Osteoblast (primary cell): ENCODE measurements around the gene OR8J3. TPM values are rescaled to one million over a fixed set of nuclear protein-coding genes. Genes with fewer than 3 reads are reported as not detected.

Source experiments
- DNase-seq: peaks from one replicate; pipeline ENCODE4 v3.0.0; 2011; ENCODE audit warnings: low spot score, mixed read lengths; ENCODE audit not compliant: insufficient read length; ENCODE audit errors: missing footprints
- H2AFZ ChIP-seq: 2 replicates; pipeline ENCODE4 v1.6.0; 2011; ENCODE audit warnings: mild to moderate bottlenecking, low read length
- H3K27ac ChIP-seq: 2 replicates; pipeline ENCODE4 v1.5.1; 2011; ENCODE audit warnings: mild to moderate bottlenecking, low read depth, low read length, moderate library complexity
- H3K27me3 ChIP-seq: 2 replicates; pipeline ENCODE4 v1.6.0; 2012; ENCODE audit warnings: mild to moderate bottlenecking, control low read depth, inconsistent platforms, low read length, moderate library complexity; ENCODE audit not compliant: insufficient read depth
- H3K36me3 ChIP-seq: 2 replicates; pipeline ENCODE4 v1.5.1; 2011; ENCODE audit warnings: mild to moderate bottlenecking, low read length, control low read depth, moderate library complexity; ENCODE audit not compliant: insufficient read depth
- H3K4me1 ChIP-seq: 2 replicates; pipeline ENCODE4 v1.5.1; 2011; ENCODE audit warnings: mild to moderate bottlenecking, low read length, control low read depth, moderate library complexity; ENCODE audit not compliant: insufficient read depth
- H3K4me2 ChIP-seq: 2 replicates; pipeline ENCODE4 v1.6.0; 2011; ENCODE audit warnings: mild to moderate bottlenecking, low read length; ENCODE audit not compliant: insufficient read depth
- H3K4me3 ChIP-seq: fragments of 200-600 bp; sonication (generic); 3 replicates; pipeline ENCODE4 v1.5.1; 2012; ENCODE audit warnings: mild to moderate bottlenecking, low read length, inconsistent platforms; ENCODE audit not compliant: insufficient read depth
- H3K79me2 ChIP-seq: 2 replicates; pipeline ENCODE4 v1.6.0; 2012; ENCODE audit warnings: mild to moderate bottlenecking, low read length, control low read depth, inconsistent platforms; ENCODE audit not compliant: insufficient read depth
- H3K9me3 ChIP-seq: 2 replicates; pipeline ENCODE4 v1.5.1; 2011; ENCODE audit warnings: low read depth, low read length, control low read depth
- H4K20me1 ChIP-seq: 2 replicates; pipeline ENCODE4 v1.6.0; 2012; ENCODE audit warnings: mild to moderate bottlenecking, low read length, control low read depth; ENCODE audit not compliant: insufficient read depth
- small RNA-seq: library from RNA; depleted of rRNA; stranded (forward); fragments of <200 nt; gene quantifications from one replicate; pipeline ENCODE3, GENCODE V24; 2012
- total RNA-seq: library from RNA; depleted of rRNA; stranded (reverse); fragments of >200 nt; gene quantifications from 2 replicates; pipeline ENCODE4 v1.2.3, GENCODE V29; 2012
- TF ChIP-seq, protein P1 (sequence below): IDR thresholded peaks from 2 replicates; pipeline ENCODE4 v1.5.1; 2011; ENCODE audit warnings: mild to moderate bottlenecking, low read depth, low read length, moderate library complexity; ENCODE audit errors: extremely low read depth

Gene OR8J3
- total RNA-seq, 1 donor: not detected

DNA sequence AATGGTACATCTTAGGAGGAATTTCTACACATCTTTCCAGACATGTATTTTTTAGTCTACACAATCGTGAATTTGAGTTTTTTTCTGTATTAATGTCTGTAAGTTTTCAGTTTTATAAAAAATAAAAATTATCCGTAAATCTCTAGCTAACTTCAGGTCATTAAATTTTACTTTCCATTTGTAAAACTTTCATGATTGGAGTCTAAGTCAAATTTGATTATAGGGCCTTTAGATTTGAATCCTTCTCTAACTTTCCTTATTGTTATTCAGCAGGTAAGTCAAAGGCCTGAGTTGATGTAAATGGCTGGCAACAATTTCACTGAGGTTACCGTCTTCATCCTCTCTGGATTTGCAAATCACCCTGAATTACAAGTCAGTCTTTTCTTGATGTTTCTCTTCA is 47.0 kb downstream of the OR8J3 start, which contains the start of gene OR8I2:
OR8I2 (plus strand) TSS at position 301 of the 400 bp plus-strand sequence; CDS start at position 301, 0 bp downstream.
- no peaks in the 10 kb centered on the region for H3K36me3 ChIP-seq
- H4K20me1 ChIP-seq: no peaks in the 10 kb centered on the region
- H2AFZ ChIP-seq: no peak within 1 kb of the TSS
- H3K4me1 ChIP-seq: no peaks in the 10 kb centered on the region
- H3K4me2 ChIP-seq: no peak within 1 kb of the TSS
- H3K9me3 ChIP-seq: peaks cover 2% of the 10 kb centered on the region
- H3K27ac ChIP-seq: no peak within 1 kb of the TSS
- TF ChIP-seq, protein P1, sequence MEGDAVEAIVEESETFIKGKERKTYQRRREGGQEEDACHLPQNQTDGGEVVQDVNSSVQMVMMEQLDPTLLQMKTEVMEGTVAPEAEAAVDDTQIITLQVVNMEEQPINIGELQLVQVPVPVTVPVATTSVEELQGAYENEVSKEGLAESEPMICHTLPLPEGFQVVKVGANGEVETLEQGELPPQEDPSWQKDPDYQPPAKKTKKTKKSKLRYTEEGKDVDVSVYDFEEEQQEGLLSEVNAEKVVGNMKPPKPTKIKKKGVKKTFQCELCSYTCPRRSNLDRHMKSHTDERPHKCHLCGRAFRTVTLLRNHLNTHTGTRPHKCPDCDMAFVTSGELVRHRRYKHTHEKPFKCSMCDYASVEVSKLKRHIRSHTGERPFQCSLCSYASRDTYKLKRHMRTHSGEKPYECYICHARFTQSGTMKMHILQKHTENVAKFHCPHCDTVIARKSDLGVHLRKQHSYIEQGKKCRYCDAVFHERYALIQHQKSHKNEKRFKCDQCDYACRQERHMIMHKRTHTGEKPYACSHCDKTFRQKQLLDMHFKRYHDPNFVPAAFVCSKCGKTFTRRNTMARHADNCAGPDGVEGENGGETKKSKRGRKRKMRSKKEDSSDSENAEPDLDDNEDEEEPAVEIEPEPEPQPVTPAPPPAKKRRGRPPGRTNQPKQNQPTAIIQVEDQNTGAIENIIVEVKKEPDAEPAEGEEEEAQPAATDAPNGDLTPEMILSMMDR: no peak
- H3K27me3 ChIP-seq: no peaks in the 10 kb centered on the region
- H3K79me2 ChIP-seq: no peaks in the 10 kb centered on the region
- H3K4me3 ChIP-seq: no peak within 1 kb of the TSS
- DNase-seq: no peak

DNA sequence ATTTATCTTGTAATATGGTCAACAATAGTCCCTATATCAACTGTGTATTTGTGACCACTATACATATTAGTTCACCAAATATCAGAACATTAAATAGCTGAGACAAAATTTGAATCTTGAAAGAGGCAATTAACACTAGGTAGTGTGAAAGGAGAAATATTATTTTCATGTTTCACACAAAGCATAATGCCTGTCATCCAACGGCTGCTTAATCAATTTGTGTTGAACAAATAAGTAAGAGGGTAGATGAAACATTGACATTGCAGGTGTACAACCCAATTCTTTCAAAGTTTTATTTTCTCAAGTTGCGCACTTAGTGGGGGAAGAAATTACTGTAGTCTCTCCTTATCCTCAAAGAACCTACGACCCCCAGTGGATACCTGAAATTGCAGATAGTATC is 50.3 kb downstream of the OR8J3 start:
- TF ChIP-seq, protein P1: no peak
- Histone ChIP-seq H3K79me2 (no peaks in the 10 kb centered on the region), H3K4me2 (no peak overlapping the region), H3K4me3 (no peak overlapping the region), H3K27me3 (no peaks in the 10 kb centered on the region), H3K9me3 (peaks cover 2% of the 10 kb centered on the region), H3K4me1 (no peaks in the 10 kb centered on the region), H4K20me1 (no peaks in the 10 kb centered on the region), H2AFZ (no peak overlapping the region), H3K27ac (no peak overlapping the region), H3K36me3 (no peaks in the 10 kb centered on the region)
- DNase-seq: peak; percentile 21

Small RNA genes lying within 50 kb of the gene (small RNA-seq; reads per million reads assigned to genes)
- gene OR8I4P: not detected

Other genes with a start within 250 kb of the OR8J3 start
- gene OR5W2, start 225.6 kb downstream of the OR8J3 start, total RNA-seq: not detected in 2 replicates
- gene OR5I1, start 203.8 kb downstream of the OR8J3 start, total RNA-seq: not detected in 2 replicates
- gene OR10AG1, start 170.3 kb downstream of the OR8J3 start, total RNA-seq: not detected in 2 replicates
- not detected in 2 replicates for gene OR5F1, start 145.6 kb downstream of the OR8J3 start, total RNA-seq
- gene OR5AS1, start 112.5 kb downstream of the OR8J3 start, total RNA-seq: not detected in 2 replicates
- gene OR8I2, start 46.9 kb downstream of the OR8J3 start, total RNA-seq: not detected in 2 replicates
- gene OR8H2, start 36.5 kb downstream of the OR8J3 start, total RNA-seq: not detected in 2 replicates
- gene OR8H3, start 17.8 kb downstream of the OR8J3 start, total RNA-seq: not detected in 2 replicates
- not detected in 2 replicates for gene OR8K5, start 20.1 kb upstream of the OR8J3 start, total RNA-seq
- gene OR5J2, start 36.4 kb upstream of the OR8J3 start, total RNA-seq: not detected in 2 replicates
- not detected in 2 replicates for gene OR5T2, start 94.1 kb upstream of the OR8J3 start, total RNA-seq
- not detected in 2 replicates for gene OR5T3, start 112.1 kb upstream of the OR8J3 start, total RNA-seq
- gene OR5T1, start 134.0 kb upstream of the OR8J3 start, total RNA-seq: not detected in 2 replicates
- gene OR8H1, start 152.1 kb upstream of the OR8J3 start, total RNA-seq: not detected in 2 replicates
- gene OR8K3, start 174.9 kb upstream of the OR8J3 start, total RNA-seq: not detected in 2 replicates
- not detected in 2 replicates for gene OR8K1, start 205.8 kb upstream of the OR8J3 start, total RNA-seq
- not detected in 2 replicates for gene OR8J1, start 214.1 kb upstream of the OR8J3 start, total RNA-seq
- not detected in 2 replicates for gene OR8U1, start 235.4 kb upstream of the OR8J3 start, total RNA-seq